Measurements from ENCODE around the gene TNXB.

DNA sequence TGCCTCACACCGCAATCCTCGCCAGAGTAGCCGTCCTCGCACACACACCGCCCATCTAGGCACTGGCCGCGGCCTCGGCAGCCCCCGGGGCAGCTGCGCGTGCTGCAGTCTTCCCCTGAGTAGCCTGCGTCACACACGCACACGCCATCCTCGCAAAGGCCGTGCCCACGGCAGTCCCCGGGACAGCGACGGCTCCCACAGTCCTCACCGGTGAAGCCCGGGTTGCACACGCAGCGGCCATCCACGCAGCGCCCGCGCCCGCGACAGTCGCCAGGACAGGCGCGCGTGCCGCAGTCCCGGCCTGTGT is 13.1 kb downstream of the TNXB start:
- TF ChIP-seq NANOG (IDR thresholded peaks at IDR 0.05; ENCODE audit: borderline replicate concordance) (no peak), CTCF (conservative IDR thresholded peaks at IDR 0.05; ENCODE audit: low read depth in 2 of 2) (no peak), POLR2AphosphoS5 (IDR thresholded peaks at IDR 0.05; ENCODE audit: low read depth) (no peak), STAT1 (IDR thresholded peaks at IDR 0.05; ENCODE audit: unreplicated experiment) (no peak), EZH2 (IDR thresholded peaks at IDR 0.05; ENCODE audit: low read depth, unreplicated experiment) (no peak), ETS1 (IDR thresholded peaks at IDR 0.05) (no peak), ZNF462 (CRISPR knock-in tag; IDR thresholded peaks at IDR 0.05) (no peak), JUNB (IDR thresholded peaks at IDR 0.05; ENCODE audit: unreplicated experiment) (no peak), EZH2phosphoT487 (IDR thresholded peaks at IDR 0.05; ENCODE audit: unreplicated experiment) (no peak), CREB1 (CRISPR knock-in tag; IDR thresholded peaks at IDR 0.05; ENCODE audit: low read depth) (no peak), ZNF331 (CRISPR knock-in tag; IDR thresholded peaks at IDR 0.05; ENCODE audit: low read depth) (no peak)
- TF ChIP-seq, protein P1, sequence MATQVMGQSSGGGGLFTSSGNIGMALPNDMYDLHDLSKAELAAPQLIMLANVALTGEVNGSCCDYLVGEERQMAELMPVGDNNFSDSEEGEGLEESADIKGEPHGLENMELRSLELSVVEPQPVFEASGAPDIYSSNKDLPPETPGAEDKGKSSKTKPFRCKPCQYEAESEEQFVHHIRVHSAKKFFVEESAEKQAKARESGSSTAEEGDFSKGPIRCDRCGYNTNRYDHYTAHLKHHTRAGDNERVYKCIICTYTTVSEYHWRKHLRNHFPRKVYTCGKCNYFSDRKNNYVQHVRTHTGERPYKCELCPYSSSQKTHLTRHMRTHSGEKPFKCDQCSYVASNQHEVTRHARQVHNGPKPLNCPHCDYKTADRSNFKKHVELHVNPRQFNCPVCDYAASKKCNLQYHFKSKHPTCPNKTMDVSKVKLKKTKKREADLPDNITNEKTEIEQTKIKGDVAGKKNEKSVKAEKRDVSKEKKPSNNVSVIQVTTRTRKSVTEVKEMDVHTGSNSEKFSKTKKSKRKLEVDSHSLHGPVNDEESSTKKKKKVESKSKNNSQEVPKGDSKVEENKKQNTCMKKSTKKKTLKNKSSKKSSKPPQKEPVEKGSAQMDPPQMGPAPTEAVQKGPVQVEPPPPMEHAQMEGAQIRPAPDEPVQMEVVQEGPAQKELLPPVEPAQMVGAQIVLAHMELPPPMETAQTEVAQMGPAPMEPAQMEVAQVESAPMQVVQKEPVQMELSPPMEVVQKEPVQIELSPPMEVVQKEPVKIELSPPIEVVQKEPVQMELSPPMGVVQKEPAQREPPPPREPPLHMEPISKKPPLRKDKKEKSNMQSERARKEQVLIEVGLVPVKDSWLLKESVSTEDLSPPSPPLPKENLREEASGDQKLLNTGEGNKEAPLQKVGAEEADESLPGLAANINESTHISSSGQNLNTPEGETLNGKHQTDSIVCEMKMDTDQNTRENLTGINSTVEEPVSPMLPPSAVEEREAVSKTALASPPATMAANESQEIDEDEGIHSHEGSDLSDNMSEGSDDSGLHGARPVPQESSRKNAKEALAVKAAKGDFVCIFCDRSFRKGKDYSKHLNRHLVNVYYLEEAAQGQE (IDR thresholded peaks at IDR 0.05; ENCODE audit: unreplicated experiment): no peak
